Measurements from ENCODE around the gene PON1. TPM values are rescaled to one million over a fixed set of nuclear protein-coding genes. Genes with fewer than 3 reads are reported as not detected.

PON1 gene
- total RNA-seq: not detected in 2 replicates

GRCh38 chr7:95324431-95324830 is at the start of gene PON1:
TSS of gene PON1 (minus strand) at chr7:95324532. CDS start at chr7:95324475, 57 bp downstream.

Other genes starting within 250 kb of the PON1 start
- 0.12 and 0.39 TPM in 2 replicates for gene PON3, start 71.8 kb upstream of the PON1 start, total RNA-seq
- gene PON2, start 110.5 kb upstream of the PON1 start, total RNA-seq: 43.3 and 53.4 TPM in 2 replicates
- not detected in 2 replicates for gene ASB4, start 161.4 kb upstream of the PON1 start, total RNA-seq

Measured in cardiac ventricle fibroblast (primary cell).